ENCODE data around the gene APOB. TPM values are rescaled to one million over a fixed set of nuclear protein-coding genes. Genes with fewer than 3 reads are reported as not detected.

APOB gene
- total and polyA plus RNA-seq, 2 of the 13 experiments (the other 11 are each of a cell fraction or from before 2014, with no cell fraction given) = 1,569 to 2,515 TPM

- TF ChIP-seq, protein P1, sequence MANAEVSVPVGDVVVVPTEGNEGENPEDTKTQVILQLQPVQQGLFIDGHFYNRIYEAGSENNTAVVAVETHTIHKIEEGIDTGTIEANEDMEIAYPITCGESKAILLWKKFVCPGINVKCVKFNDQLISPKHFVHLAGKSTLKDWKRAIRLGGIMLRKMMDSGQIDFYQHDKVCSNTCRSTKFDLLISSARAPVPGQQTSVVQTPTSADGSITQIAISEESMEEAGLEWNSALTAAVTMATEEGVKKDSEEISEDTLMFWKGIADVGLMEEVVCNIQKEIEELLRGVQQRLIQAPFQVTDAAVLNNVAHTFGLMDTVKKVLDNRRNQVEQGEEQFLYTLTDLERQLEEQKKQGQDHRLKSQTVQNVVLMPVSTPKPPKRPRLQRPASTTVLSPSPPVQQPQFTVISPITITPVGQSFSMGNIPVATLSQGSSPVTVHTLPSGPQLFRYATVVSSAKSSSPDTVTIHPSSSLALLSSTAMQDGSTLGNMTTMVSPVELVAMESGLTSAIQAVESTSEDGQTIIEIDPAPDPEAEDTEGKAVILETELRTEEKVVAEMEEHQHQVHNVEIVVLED (CRISPR knock-in tag; IDR thresholded peaks at IDR 0.05; ENCODE audit: borderline replicate concordance) = no peak
- TF ChIP-seq ZFP36L1 (CRISPR knock-in tag; IDR thresholded peaks at IDR 0.05) = no peak
- TF ChIP-seq AGO2 (optimal IDR thresholded peaks at IDR 0.05; ENCODE audit: low read depth, low read length) = peak; percentile 97
- TF ChIP-seq GZF1 (CRISPR knock-in tag; IDR thresholded peaks at IDR 0.05) = no peak
- TF ChIP-seq RBFOX2 (IDR thresholded peaks at IDR 0.05; ENCODE audit: low read depth, low read length) = peak; percentile 88
- no peak for TF ChIP-seq PAF1 (CRISPR knock-in tag; IDR thresholded peaks at IDR 0.05)
- no peak for TF ChIP-seq NFIB (CRISPR knock-in tag; IDR thresholded peaks at IDR 0.05; ENCODE audit: borderline replicate concordance)
- TF ChIP-seq PITX1 (CRISPR knock-in tag; IDR thresholded peaks at IDR 0.05) = no peak
- TF ChIP-seq SRSF4 (IDR thresholded peaks at IDR 0.05; ENCODE audit: low read depth, low read length, poor library complexity, severe bottlenecking) = peak; percentile 79
- TF ChIP-seq SP140L (CRISPR knock-in tag; IDR thresholded peaks at IDR 0.05; ENCODE audit: borderline replicate concordance) = 0 out of 2 replicates have a peak, but pooled peaks have one; percentile 20
- TF ChIP-seq HNRNPK (IDR thresholded peaks at IDR 0.05; ENCODE audit: low read depth, low read length, poor library complexity, severe bottlenecking) = peak; percentile 13
- TF ChIP-seq, protein P2, sequence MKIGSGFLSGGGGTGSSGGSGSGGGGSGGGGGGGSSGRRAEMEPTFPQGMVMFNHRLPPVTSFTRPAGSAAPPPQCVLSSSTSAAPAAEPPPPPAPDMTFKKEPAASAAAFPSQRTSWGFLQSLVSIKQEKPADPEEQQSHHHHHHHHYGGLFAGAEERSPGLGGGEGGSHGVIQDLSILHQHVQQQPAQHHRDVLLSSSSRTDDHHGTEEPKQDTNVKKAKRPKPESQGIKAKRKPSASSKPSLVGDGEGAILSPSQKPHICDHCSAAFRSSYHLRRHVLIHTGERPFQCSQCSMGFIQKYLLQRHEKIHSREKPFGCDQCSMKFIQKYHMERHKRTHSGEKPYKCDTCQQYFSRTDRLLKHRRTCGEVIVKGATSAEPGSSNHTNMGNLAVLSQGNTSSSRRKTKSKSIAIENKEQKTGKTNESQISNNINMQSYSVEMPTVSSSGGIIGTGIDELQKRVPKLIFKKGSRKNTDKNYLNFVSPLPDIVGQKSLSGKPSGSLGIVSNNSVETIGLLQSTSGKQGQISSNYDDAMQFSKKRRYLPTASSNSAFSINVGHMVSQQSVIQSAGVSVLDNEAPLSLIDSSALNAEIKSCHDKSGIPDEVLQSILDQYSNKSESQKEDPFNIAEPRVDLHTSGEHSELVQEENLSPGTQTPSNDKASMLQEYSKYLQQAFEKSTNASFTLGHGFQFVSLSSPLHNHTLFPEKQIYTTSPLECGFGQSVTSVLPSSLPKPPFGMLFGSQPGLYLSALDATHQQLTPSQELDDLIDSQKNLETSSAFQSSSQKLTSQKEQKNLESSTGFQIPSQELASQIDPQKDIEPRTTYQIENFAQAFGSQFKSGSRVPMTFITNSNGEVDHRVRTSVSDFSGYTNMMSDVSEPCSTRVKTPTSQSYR (CRISPR knock-in tag; IDR thresholded peaks at IDR 0.05; ENCODE audit: borderline replicate concordance) = no peak
- no peak for TF ChIP-seq ZNF607 (CRISPR knock-in tag; IDR thresholded peaks at IDR 0.05; ENCODE audit: borderline replicate concordance)
- no peak for TF ChIP-seq YEATS2 (CRISPR knock-in tag; IDR thresholded peaks at IDR 0.05; ENCODE audit: borderline replicate concordance)
- TF ChIP-seq POLR2A (IDR thresholded peaks at IDR 0.05; ENCODE audit: insufficient read depth in 1 of 2, low read depth in 2 of 2, low read length in 2 of 2) = peak; percentile 57 to 65
- TF ChIP-seq, protein P3, sequence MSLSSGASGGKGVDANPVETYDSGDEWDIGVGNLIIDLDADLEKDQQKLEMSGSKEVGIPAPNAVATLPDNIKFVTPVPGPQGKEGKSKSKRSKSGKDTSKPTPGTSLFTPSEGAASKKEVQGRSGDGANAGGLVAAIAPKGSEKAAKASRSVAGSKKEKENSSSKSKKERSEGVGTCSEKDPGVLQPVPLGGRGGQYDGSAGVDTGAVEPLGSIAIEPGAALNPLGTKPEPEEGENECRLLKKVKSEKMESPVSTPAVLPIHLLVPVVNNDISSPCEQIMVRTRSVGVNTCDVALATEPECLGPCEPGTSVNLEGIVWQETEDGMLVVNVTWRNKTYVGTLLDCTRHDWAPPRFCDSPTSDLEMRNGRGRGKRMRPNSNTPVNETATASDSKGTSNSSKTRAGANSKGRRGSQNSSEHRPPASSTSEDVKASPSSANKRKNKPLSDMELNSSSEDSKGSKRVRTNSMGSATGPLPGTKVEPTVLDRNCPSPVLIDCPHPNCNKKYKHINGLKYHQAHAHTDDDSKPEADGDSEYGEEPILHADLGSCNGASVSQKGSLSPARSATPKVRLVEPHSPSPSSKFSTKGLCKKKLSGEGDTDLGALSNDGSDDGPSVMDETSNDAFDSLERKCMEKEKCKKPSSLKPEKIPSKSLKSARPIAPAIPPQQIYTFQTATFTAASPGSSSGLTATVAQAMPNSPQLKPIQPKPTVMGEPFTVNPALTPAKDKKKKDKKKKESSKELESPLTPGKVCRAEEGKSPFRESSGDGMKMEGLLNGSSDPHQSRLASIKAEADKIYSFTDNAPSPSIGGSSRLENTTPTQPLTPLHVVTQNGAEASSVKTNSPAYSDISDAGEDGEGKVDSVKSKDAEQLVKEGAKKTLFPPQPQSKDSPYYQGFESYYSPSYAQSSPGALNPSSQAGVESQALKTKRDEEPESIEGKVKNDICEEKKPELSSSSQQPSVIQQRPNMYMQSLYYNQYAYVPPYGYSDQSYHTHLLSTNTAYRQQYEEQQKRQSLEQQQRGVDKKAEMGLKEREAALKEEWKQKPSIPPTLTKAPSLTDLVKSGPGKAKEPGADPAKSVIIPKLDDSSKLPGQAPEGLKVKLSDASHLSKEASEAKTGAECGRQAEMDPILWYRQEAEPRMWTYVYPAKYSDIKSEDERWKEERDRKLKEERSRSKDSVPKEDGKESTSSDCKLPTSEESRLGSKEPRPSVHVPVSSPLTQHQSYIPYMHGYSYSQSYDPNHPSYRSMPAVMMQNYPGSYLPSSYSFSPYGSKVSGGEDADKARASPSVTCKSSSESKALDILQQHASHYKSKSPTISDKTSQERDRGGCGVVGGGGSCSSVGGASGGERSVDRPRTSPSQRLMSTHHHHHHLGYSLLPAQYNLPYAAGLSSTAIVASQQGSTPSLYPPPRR (CRISPR knock-in tag; IDR thresholded peaks at IDR 0.05; ENCODE audit: borderline replicate concordance) = no peak
These were observed 20.3 kb downstream of the APOB start (continued) for GRCh38 chr2:21023419-21024181.

Data from HepG2 (cell line).